ENCODE data around the gene EFHD2.

DNA sequence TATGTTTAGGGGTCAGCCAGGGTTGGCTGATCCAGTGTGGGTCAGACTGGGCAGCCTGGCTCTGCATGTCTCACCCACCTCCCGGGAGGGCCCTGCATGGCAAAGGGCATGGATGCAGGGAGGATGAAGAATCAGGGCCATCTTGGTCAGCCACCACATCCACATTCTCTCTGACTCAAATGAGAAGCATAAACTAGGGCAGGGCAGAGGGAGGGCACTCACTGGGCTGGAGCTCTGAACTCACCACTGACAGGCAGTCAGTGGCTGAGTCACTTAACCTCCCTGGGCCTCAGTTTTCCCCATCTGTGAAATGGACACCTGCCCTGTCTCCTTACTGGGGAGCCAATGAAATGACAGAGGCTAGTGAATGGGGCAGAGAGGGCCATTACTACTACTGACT is 42.5 kb downstream of the EFHD2 start:
- TF ChIP-seq, protein P1, sequence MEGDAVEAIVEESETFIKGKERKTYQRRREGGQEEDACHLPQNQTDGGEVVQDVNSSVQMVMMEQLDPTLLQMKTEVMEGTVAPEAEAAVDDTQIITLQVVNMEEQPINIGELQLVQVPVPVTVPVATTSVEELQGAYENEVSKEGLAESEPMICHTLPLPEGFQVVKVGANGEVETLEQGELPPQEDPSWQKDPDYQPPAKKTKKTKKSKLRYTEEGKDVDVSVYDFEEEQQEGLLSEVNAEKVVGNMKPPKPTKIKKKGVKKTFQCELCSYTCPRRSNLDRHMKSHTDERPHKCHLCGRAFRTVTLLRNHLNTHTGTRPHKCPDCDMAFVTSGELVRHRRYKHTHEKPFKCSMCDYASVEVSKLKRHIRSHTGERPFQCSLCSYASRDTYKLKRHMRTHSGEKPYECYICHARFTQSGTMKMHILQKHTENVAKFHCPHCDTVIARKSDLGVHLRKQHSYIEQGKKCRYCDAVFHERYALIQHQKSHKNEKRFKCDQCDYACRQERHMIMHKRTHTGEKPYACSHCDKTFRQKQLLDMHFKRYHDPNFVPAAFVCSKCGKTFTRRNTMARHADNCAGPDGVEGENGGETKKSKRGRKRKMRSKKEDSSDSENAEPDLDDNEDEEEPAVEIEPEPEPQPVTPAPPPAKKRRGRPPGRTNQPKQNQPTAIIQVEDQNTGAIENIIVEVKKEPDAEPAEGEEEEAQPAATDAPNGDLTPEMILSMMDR (IDR thresholded peaks at IDR 0.05; ENCODE audit: insufficient read depth, low read length), result no peak
- TF ChIP-seq, protein P2, sequence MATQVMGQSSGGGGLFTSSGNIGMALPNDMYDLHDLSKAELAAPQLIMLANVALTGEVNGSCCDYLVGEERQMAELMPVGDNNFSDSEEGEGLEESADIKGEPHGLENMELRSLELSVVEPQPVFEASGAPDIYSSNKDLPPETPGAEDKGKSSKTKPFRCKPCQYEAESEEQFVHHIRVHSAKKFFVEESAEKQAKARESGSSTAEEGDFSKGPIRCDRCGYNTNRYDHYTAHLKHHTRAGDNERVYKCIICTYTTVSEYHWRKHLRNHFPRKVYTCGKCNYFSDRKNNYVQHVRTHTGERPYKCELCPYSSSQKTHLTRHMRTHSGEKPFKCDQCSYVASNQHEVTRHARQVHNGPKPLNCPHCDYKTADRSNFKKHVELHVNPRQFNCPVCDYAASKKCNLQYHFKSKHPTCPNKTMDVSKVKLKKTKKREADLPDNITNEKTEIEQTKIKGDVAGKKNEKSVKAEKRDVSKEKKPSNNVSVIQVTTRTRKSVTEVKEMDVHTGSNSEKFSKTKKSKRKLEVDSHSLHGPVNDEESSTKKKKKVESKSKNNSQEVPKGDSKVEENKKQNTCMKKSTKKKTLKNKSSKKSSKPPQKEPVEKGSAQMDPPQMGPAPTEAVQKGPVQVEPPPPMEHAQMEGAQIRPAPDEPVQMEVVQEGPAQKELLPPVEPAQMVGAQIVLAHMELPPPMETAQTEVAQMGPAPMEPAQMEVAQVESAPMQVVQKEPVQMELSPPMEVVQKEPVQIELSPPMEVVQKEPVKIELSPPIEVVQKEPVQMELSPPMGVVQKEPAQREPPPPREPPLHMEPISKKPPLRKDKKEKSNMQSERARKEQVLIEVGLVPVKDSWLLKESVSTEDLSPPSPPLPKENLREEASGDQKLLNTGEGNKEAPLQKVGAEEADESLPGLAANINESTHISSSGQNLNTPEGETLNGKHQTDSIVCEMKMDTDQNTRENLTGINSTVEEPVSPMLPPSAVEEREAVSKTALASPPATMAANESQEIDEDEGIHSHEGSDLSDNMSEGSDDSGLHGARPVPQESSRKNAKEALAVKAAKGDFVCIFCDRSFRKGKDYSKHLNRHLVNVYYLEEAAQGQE (IDR thresholded peaks at IDR 0.05; ENCODE audit: insufficient replicate concordance, low read depth), result no peak
- TF ChIP-seq POLR2AphosphoS5 (IDR thresholded peaks at IDR 0.05; ENCODE audit: low read depth) (no peak), SPI1 (IDR thresholded peaks at IDR 0.05; ENCODE audit: borderline replicate concordance, low read depth) (no peak)

Data from HL-60 (cell line).